Type B pancreatic cell (in vitro differentiated cells): ENCODE results near the gene MARK1. TPM values are rescaled to one million over a fixed set of nuclear protein-coding genes. Genes with fewer than 3 reads are reported as not detected.
"Not testable (repeated sequence)": the region's sequence is repeated elsewhere in the genome, so short reads cannot be mapped to it uniquely, and the experiment has no call there.

Experiments
- DNase-seq: peaks from one replicate; pipeline ENCODE4 v3.0.0; 2021; ENCODE audit warnings: mixed read lengths; ENCODE audit not compliant: unreplicated experiment; ENCODE audit errors: extremely low spot score
- H3K27ac Mint-ChIP-seq: 2 replicates; pipeline ENCODE4 v1.8.0; 2021; ENCODE audit warnings: mild to moderate bottlenecking, mixed read lengths
- H3K27me3 Mint-ChIP-seq: 2 replicates; pipeline ENCODE4 v1.8.0; 2021; ENCODE audit warnings: mixed read lengths
- H3K36me3 Mint-ChIP-seq: 2 replicates; pipeline ENCODE4 v1.8.0; 2021; ENCODE audit warnings: mixed read lengths
- H3K4me1 Mint-ChIP-seq: one replicate; pipeline ENCODE4 v1.8.0; 2021; ENCODE audit warnings: mixed read lengths; ENCODE audit not compliant: unreplicated experiment
- H3K4me3 Mint-ChIP-seq: 2 replicates; pipeline ENCODE4 v1.8.0; 2021; ENCODE audit warnings: mild to moderate bottlenecking, mixed read lengths
- H3K9me3 Mint-ChIP-seq: 2 replicates; pipeline ENCODE4 v1.8.0; 2021; ENCODE audit warnings: mixed read lengths
- CTCF ChIP-seq: fragments of 200-600 bp; sonication (generic); conservative IDR thresholded peaks from 2 replicates; pipeline ENCODE4 v1.5.0; 2021; ENCODE audit warnings: antibody characterized with exemption, mild to moderate bottlenecking
- total RNA-seq: library from RNA; stranded (reverse); gene quantifications from 2 replicates; pipeline ENCODE4 v1.2.1, GENCODE V29; 2021; ENCODE audit warnings: low replicate concordance

The MARK1 gene
- total RNA-seq, 1 donor from 2014 or later: 14.3 TPM

GRCh38 chr1:220577926-220578325 is 50.0 kb downstream of the MARK1 start:
- Mint-ChIP-seq H3K9me3 (peaks cover 4% of the 10 kb centered on the region), H3K4me1 (peaks cover 5% of the 10 kb centered on the region), H3K27ac (no peak overlapping the region), H3K4me3 (no peak overlapping the region), H3K27me3 (no peaks in the 10 kb centered on the region), H3K36me3 (peaks cover 13% of the 10 kb centered on the region)
- no peak for TF ChIP-seq CTCF
- no peak for DNase-seq

GRCh38 chr1:220579317-220579716 is 51.4 kb downstream of the MARK1 start:
- no peaks in the 10 kb centered on the region for H3K27me3 Mint-ChIP-seq
- H3K4me3 Mint-ChIP-seq: no peak overlapping the region
- H3K9me3 Mint-ChIP-seq: peaks cover 4% of the 10 kb centered on the region
- no peak overlapping the region for H3K27ac Mint-ChIP-seq
- no peak for TF ChIP-seq CTCF
- no peak for DNase-seq
- peaks cover 5% of the 10 kb centered on the region for H3K4me1 Mint-ChIP-seq
- H3K36me3 Mint-ChIP-seq: peaks cover 14% of the 10 kb centered on the region

- H3K27ac Mint-ChIP-seq: no peak overlapping the region
- no peak for DNase-seq
- no peak for TF ChIP-seq CTCF
- H3K4me1 Mint-ChIP-seq: no peaks in the 10 kb centered on the region
- peaks cover 10% of the 10 kb centered on the region for H3K36me3 Mint-ChIP-seq
- no peaks in the 10 kb centered on the region for H3K27me3 Mint-ChIP-seq
- peaks cover 5% of the 10 kb centered on the region for H3K9me3 Mint-ChIP-seq
- H3K4me3 Mint-ChIP-seq: no peak overlapping the region
These were observed 64.8 kb downstream of the MARK1 start for GRCh38 chr1:220592714-220593113.

GRCh38 chr1:220594356-220594755 is 66.4 kb downstream of the MARK1 start:
- H3K9me3 Mint-ChIP-seq: peaks cover 5% of the 10 kb centered on the region
- DNase-seq: no peak
- H3K4me3 Mint-ChIP-seq: no peak overlapping the region
- H3K27me3 Mint-ChIP-seq: no peaks in the 10 kb centered on the region
- no peaks in the 10 kb centered on the region for H3K4me1 Mint-ChIP-seq
- H3K27ac Mint-ChIP-seq: no peak overlapping the region
- peaks cover 5% of the 10 kb centered on the region for H3K36me3 Mint-ChIP-seq
- TF ChIP-seq CTCF: no peak

- Mint-ChIP-seq H3K27ac (no peak overlapping the region), H3K36me3 (peaks cover 5% of the 10 kb centered on the region), H3K4me1 (no peaks in the 10 kb centered on the region), H3K9me3 (peaks cover 5% of the 10 kb centered on the region), H3K27me3 (no peaks in the 10 kb centered on the region), H3K4me3 (no peak overlapping the region)
- TF ChIP-seq CTCF: no peak
- no peak for DNase-seq
These were observed 67.2 kb downstream of the MARK1 start for GRCh38 chr1:220595179-220595578.

GRCh38 chr1:220604926-220605325 is 77.0 kb downstream of the MARK1 start:
- no peaks in the 10 kb centered on the region for H3K27me3 Mint-ChIP-seq
- DNase-seq: no peak
- H3K9me3 Mint-ChIP-seq: no peaks in the 10 kb centered on the region
- peaks cover 24% of the 10 kb centered on the region for H3K36me3 Mint-ChIP-seq
- H3K4me3 Mint-ChIP-seq: no peak overlapping the region
- no peaks in the 10 kb centered on the region for H3K4me1 Mint-ChIP-seq
- no peak overlapping the region for H3K27ac Mint-ChIP-seq
- no peak for TF ChIP-seq CTCF

GRCh38 chr1:220605651-220606050 is 77.7 kb downstream of the MARK1 start:
- not testable (repeated sequence) for H3K27me3 Mint-ChIP-seq, DNase-seq, H3K4me1 Mint-ChIP-seq, H3K27ac Mint-ChIP-seq, H3K9me3 Mint-ChIP-seq, H3K4me3 Mint-ChIP-seq
- peaks cover 29% of the 10 kb centered on the region for H3K36me3 Mint-ChIP-seq

GRCh38 chr1:220611100-220611499 is 83.2 kb downstream of the MARK1 start:
- H3K4me1 Mint-ChIP-seq, H3K4me3 Mint-ChIP-seq, H3K27ac Mint-ChIP-seq, H3K9me3 Mint-ChIP-seq, H3K27me3 Mint-ChIP-seq, DNase-seq: not testable (repeated sequence)
- H3K36me3 Mint-ChIP-seq: peaks cover 21% of the 10 kb centered on the region
